Ishikawa (cell line): ENCODE results near the gene CRMP1.

Experiments
- CREB1 ChIP-seq: IDR thresholded peaks from 2 replicates; pipeline ENCODE4 v1.6.1; 2012; ENCODE audit warnings: low read depth
- TAF1 ChIP-seq: IDR thresholded peaks from 2 replicates; pipeline ENCODE4 v1.6.1; 2012; ENCODE audit warnings: low read depth, mild to moderate bottlenecking
- YY1 ChIP-seq: IDR thresholded peaks from 2 replicates; pipeline ENCODE4 v1.6.1; 2012; ENCODE audit warnings: low read depth
- TF ChIP-seq, protein P1 (sequence below): IDR thresholded peaks from 2 replicates; pipeline ENCODE4 v1.6.1; 2012

DNA sequence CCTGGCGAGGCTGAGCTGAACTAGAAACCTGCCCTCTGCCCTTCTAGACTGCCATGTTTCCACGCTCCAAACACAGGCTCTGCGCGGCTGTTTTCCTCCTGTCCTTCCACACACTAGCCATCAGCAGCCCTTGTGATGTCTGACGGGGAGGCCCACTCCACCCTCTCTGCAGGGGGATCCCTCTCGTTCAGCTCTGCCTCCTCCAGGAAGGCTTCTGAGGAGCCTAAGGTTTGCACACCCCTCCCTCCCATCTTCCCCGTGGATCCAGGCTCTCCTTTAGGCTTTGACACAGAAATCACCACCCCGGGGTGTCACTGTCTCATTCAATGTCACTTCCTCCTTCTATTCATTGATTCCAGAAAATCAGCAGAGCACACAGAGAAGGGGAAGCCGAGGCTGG is 38.6 kb upstream of the CRMP1 start:
- no peak for TF ChIP-seq TAF1
- TF ChIP-seq, protein P1, sequence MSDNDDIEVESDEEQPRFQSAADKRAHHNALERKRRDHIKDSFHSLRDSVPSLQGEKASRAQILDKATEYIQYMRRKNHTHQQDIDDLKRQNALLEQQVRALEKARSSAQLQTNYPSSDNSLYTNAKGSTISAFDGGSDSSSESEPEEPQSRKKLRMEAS: no peak
- TF ChIP-seq YY1: no peak
- TF ChIP-seq CREB1: no peak
